ENCODE data around the gene DHRS1.

Gene DHRS1

GRCh38 chr14:24280797-24281460 is 18.7 kb downstream of the DHRS1 start:
- H3K27me3 ChIP-seq (ENCODE audit: control insufficient read depth in 1 of 2, insufficient read depth in 2 of 2, low read length in 2 of 2), result no peaks in the 10 kb centered on the region
- H3K9ac ChIP-seq (ENCODE audit: low read length in 2 of 2), result no peak overlapping the region
- no peak overlapping the region for H3K27ac ChIP-seq (ENCODE audit: low read length)
- no peaks in the 10 kb centered on the region for H3K4me1 ChIP-seq (ENCODE audit: control insufficient read depth, insufficient read depth, low read length)
- no peak overlapping the region for H3K4me3 ChIP-seq (ENCODE audit: low read length in 2 of 2)
- H3K9me3 ChIP-seq (ENCODE audit: control insufficient read depth in 2 of 2, low read length in 2 of 2), result no peaks in the 10 kb centered on the region
- H3K36me3 ChIP-seq (ENCODE audit: control insufficient read depth in 2 of 2, insufficient read depth in 2 of 2, low read length in 2 of 2), result no peaks in the 10 kb centered on the region

- Histone ChIP-seq H3K9me3 (ENCODE audit: control insufficient read depth in 2 of 2, low read length in 2 of 2) (no peaks in the 10 kb centered on the region), H3K27me3 (ENCODE audit: control insufficient read depth in 1 of 2, insufficient read depth in 2 of 2, low read length in 2 of 2) (no peaks in the 10 kb centered on the region), H3K4me1 (ENCODE audit: control insufficient read depth, insufficient read depth, low read length) (no peaks in the 10 kb centered on the region), H3K36me3 (ENCODE audit: control insufficient read depth in 2 of 2, insufficient read depth in 2 of 2, low read length in 2 of 2) (no peaks in the 10 kb centered on the region), H3K27ac (ENCODE audit: low read length) (no peak overlapping the region), H3K4me3 (ENCODE audit: low read length in 2 of 2) (no peak overlapping the region), H3K9ac (ENCODE audit: low read length in 2 of 2) (no peak overlapping the region)
Measured at GRCh38 chr14:24279301-24280186, 20.0 kb downstream of the DHRS1 start.

GRCh38 chr14:24278424-24278823 is 21.2 kb downstream of the DHRS1 start:
- Histone ChIP-seq H3K27me3 (ENCODE audit: control insufficient read depth in 1 of 2, insufficient read depth in 2 of 2, low read length in 2 of 2) (no peaks in the 10 kb centered on the region), H3K9me3 (ENCODE audit: control insufficient read depth in 2 of 2, low read length in 2 of 2) (no peaks in the 10 kb centered on the region), H3K9ac (ENCODE audit: low read length in 2 of 2) (no peak overlapping the region), H3K4me3 (ENCODE audit: low read length in 2 of 2) (no peak overlapping the region), H3K36me3 (ENCODE audit: control insufficient read depth in 2 of 2, insufficient read depth in 2 of 2, low read length in 2 of 2) (no peaks in the 10 kb centered on the region), H3K27ac (ENCODE audit: low read length) (no peak overlapping the region), H3K4me1 (ENCODE audit: control insufficient read depth, insufficient read depth, low read length) (no peaks in the 10 kb centered on the region)

- Histone ChIP-seq H3K4me3 (ENCODE audit: low read length in 2 of 2) (no peak overlapping the region), H3K4me1 (ENCODE audit: control insufficient read depth, insufficient read depth, low read length) (no peaks in the 10 kb centered on the region), H3K9me3 (ENCODE audit: control insufficient read depth in 2 of 2, low read length in 2 of 2) (no peaks in the 10 kb centered on the region), H3K27me3 (ENCODE audit: control insufficient read depth in 1 of 2, insufficient read depth in 2 of 2, low read length in 2 of 2) (no peaks in the 10 kb centered on the region), H3K27ac (ENCODE audit: low read length) (no peak overlapping the region), H3K9ac (ENCODE audit: low read length in 2 of 2) (no peak overlapping the region), H3K36me3 (ENCODE audit: control insufficient read depth in 2 of 2, insufficient read depth in 2 of 2, low read length in 2 of 2) (no peaks in the 10 kb centered on the region)
Measured at GRCh38 chr14:24277606-24278321, 21.8 kb downstream of the DHRS1 start.

GRCh38 chr14:24277071-24277470 is 22.5 kb downstream of the DHRS1 start:
- no peaks in the 10 kb centered on the region for H3K36me3 ChIP-seq (ENCODE audit: control insufficient read depth in 2 of 2, insufficient read depth in 2 of 2, low read length in 2 of 2)
- no peaks in the 10 kb centered on the region for H3K4me1 ChIP-seq (ENCODE audit: control insufficient read depth, insufficient read depth, low read length)
- H3K4me3 ChIP-seq (ENCODE audit: low read length in 2 of 2), result no peak overlapping the region
- H3K9me3 ChIP-seq (ENCODE audit: control insufficient read depth in 2 of 2, low read length in 2 of 2), result no peaks in the 10 kb centered on the region
- H3K27ac ChIP-seq (ENCODE audit: low read length), result no peak overlapping the region
- no peaks in the 10 kb centered on the region for H3K27me3 ChIP-seq (ENCODE audit: control insufficient read depth in 1 of 2, insufficient read depth in 2 of 2, low read length in 2 of 2)
- H3K9ac ChIP-seq (ENCODE audit: low read length in 2 of 2), result no peak overlapping the region

- Histone ChIP-seq H3K27me3 (ENCODE audit: control insufficient read depth in 1 of 2, insufficient read depth in 2 of 2, low read length in 2 of 2) (no peaks in the 10 kb centered on the region), H3K36me3 (ENCODE audit: control insufficient read depth in 2 of 2, insufficient read depth in 2 of 2, low read length in 2 of 2) (no peaks in the 10 kb centered on the region)
Measured at GRCh38 chr14:24274101-24274543, 25.5 kb downstream of the DHRS1 start.

GRCh38 chr14:24273422-24273998 is 26.1 kb downstream of the DHRS1 start:
- Histone ChIP-seq H3K9me3 (ENCODE audit: control insufficient read depth in 2 of 2, low read length in 2 of 2) (no peaks in the 10 kb centered on the region), H3K4me3 (ENCODE audit: low read length in 2 of 2) (no peak overlapping the region), H3K4me1 (ENCODE audit: control insufficient read depth, insufficient read depth, low read length) (peaks cover 9% of the 10 kb centered on the region), H3K36me3 (ENCODE audit: control insufficient read depth in 2 of 2, insufficient read depth in 2 of 2, low read length in 2 of 2) (peaks cover 0 to 3% of the 10 kb centered on the region in 2 donors), H3K27ac (ENCODE audit: low read length) (no peak overlapping the region), H3K27me3 (ENCODE audit: control insufficient read depth in 1 of 2, insufficient read depth in 2 of 2, low read length in 2 of 2) (no peaks in the 10 kb centered on the region), H3K9ac (ENCODE audit: low read length in 2 of 2) (no peak overlapping the region)

More at GRCh38 chr14:24274101-24274543, 25.5 kb downstream of the DHRS1 start:
- no peak overlapping the region for H3K9ac ChIP-seq (ENCODE audit: low read length in 2 of 2)
- no peaks in the 10 kb centered on the region for H3K9me3 ChIP-seq (ENCODE audit: control insufficient read depth in 2 of 2, low read length in 2 of 2)
- no peak overlapping the region for H3K4me3 ChIP-seq (ENCODE audit: low read length in 2 of 2)
- H3K4me1 ChIP-seq (ENCODE audit: control insufficient read depth, insufficient read depth, low read length), result peaks cover 9% of the 10 kb centered on the region
- H3K27ac ChIP-seq (ENCODE audit: low read length), result no peak overlapping the region

- Histone ChIP-seq H3K9ac (ENCODE audit: low read length in 2 of 2) (no peak overlapping the region), H3K27ac (ENCODE audit: low read length) (no peak overlapping the region), H3K27me3 (ENCODE audit: control insufficient read depth in 1 of 2, insufficient read depth in 2 of 2, low read length in 2 of 2) (no peaks in the 10 kb centered on the region), H3K9me3 (ENCODE audit: control insufficient read depth in 2 of 2, low read length in 2 of 2) (no peaks in the 10 kb centered on the region), H3K4me3 (ENCODE audit: low read length in 2 of 2) (no peak overlapping the region), H3K4me1 (ENCODE audit: control insufficient read depth, insufficient read depth, low read length) (peaks cover 9% of the 10 kb centered on the region), H3K36me3 (ENCODE audit: control insufficient read depth in 2 of 2, insufficient read depth in 2 of 2, low read length in 2 of 2) (peaks cover 3 to 7% of the 10 kb centered on the region in 2 donors)
Measured at GRCh38 chr14:24272467-24272866, 27.1 kb downstream of the DHRS1 start.

GRCh38 chr14:24271834-24272263 is 27.7 kb downstream of the DHRS1 start:
- Histone ChIP-seq H3K4me1 (ENCODE audit: control insufficient read depth, insufficient read depth, low read length) (peaks cover 9% of the 10 kb centered on the region), H3K36me3 (ENCODE audit: control insufficient read depth in 2 of 2, insufficient read depth in 2 of 2, low read length in 2 of 2) (peaks cover 4 to 7% of the 10 kb centered on the region in 2 donors), H3K9ac (ENCODE audit: low read length in 2 of 2) (peak overlapping the region; percentile 96 to 97)

GRCh38 chr14:24271134-24271833 is 28.3 kb downstream of the DHRS1 start, which contains the start of gene RABGGTA:
Gene RABGGTA, minus strand, starts transcription at chr14:24271597. Its CDS starts 482 bp downstream, at chr14:24271115.
- no peaks in the 10 kb centered on the region for H3K27me3 ChIP-seq (ENCODE audit: control insufficient read depth in 1 of 2, insufficient read depth in 2 of 2, low read length in 2 of 2)
- peaks cover 9% of the 10 kb centered on the region for H3K4me1 ChIP-seq (ENCODE audit: control insufficient read depth, insufficient read depth, low read length)
- H3K4me3 ChIP-seq (ENCODE audit: low read length in 2 of 2), result peak within 1 kb of the TSS; percentile 65 to 94
- H3K27ac ChIP-seq (ENCODE audit: low read length), result peak within 1 kb of the TSS; percentile 94
- H3K9ac ChIP-seq (ENCODE audit: low read length in 2 of 2), result peak within 1 kb of the TSS; percentile 96 to 97
- H3K36me3 ChIP-seq (ENCODE audit: control insufficient read depth in 2 of 2, insufficient read depth in 2 of 2, low read length in 2 of 2), result peaks cover 4 to 10% of the 10 kb centered on the region in 2 donors
- H3K9me3 ChIP-seq (ENCODE audit: control insufficient read depth in 2 of 2, low read length in 2 of 2), result no peaks in the 10 kb centered on the region

More at GRCh38 chr14:24271834-24272263, 27.7 kb downstream of the DHRS1 start:
- Histone ChIP-seq H3K4me3 (ENCODE audit: low read length in 2 of 2) (peak overlapping the region; percentile 65 to 94), H3K9me3 (ENCODE audit: control insufficient read depth in 2 of 2, low read length in 2 of 2) (no peaks in the 10 kb centered on the region), H3K27ac (ENCODE audit: low read length) (peak overlapping the region; percentile 94), H3K27me3 (ENCODE audit: control insufficient read depth in 1 of 2, insufficient read depth in 2 of 2, low read length in 2 of 2) (no peaks in the 10 kb centered on the region)
